Measurements from ENCODE around the gene HMSD.

Gene HMSD

DNA sequence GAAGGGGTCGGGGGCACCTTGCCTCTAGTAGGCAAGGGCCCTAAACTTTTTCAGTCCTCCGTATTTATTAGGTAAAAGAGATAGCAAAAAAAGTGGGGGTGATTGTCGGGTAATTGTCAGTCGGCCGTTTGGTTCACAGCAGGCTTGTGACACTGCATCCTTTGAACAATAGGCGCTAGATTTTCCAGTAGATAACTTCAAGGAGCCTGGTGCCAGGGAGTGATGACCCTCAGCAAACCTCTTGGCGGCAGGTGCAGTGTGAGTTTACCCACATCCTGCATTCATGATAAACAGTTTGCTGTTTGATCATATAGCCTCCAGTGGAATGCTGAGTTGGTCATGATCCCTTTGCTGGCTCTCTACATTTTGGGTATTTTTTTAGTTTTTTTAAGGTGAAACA lies 43.6 kb downstream of the HMSD start:
- Histone ChIP-seq H3K4me3 (ENCODE audit: insufficient read length, low read depth) (no peak overlapping the region), H3K9ac (ENCODE audit: insufficient read length, low read depth) (no peak overlapping the region), H3K27me3 (ENCODE audit: insufficient read depth, insufficient read length) (no peaks in the 10 kb centered on the region), H3K36me3 (ENCODE audit: insufficient read depth, insufficient read length, low read length) (no peaks in the 10 kb centered on the region), H3K9me3 (ENCODE audit: insufficient read depth, low read length) (peaks cover 12% of the 10 kb centered on the region; the same call in 1 of the 2 replicates), H3K4me1 (ENCODE audit: insufficient read depth, insufficient read length) (no peaks in the 10 kb centered on the region)
- TF ChIP-seq ZNF274 (IDR thresholded peaks at IDR 0.05; ENCODE audit: low read depth, low read length) (no peak), YY1 (IDR thresholded peaks at IDR 0.05; ENCODE audit: insufficient read depth, insufficient read length) (no peak), SUZ12 (IDR thresholded peaks at IDR 0.05; ENCODE audit: extremely low read depth, insufficient read depth, insufficient read length) (no peak)
- DNase-seq (ENCODE audit: low read depth, low spot score), result no peak

DNA sequence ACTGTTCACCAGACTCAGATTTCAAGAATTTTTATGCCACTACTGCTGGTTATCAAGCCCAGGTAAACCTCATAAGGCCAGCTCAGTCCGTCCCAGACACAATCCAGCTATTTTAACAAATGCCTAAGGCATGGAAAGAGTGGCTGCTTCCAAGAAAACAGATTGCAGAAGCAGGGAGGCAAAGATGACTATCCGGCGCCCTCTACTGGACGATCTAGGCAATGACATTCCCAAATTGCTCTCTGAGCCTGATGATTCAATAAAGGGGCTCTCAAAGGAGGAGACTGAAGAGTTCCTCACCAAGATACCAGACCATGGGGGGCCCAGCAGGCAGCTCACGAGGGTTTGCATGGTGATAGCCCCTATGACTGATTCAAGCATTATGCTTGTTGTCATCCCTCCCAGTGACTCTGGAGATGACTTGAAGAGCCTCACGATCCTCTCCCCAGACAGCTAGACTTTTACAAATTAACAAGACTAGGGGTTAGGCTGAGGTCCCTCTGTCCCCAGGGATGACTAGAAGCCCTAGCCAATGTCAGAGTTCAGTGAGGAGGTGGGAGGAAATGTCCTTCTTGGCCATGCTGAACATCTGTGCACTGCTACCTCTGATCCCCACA lies 45.8 kb downstream of the HMSD start:
- no peak for DNase-seq (ENCODE audit: low read depth, low spot score)
- TF ChIP-seq YY1 (IDR thresholded peaks at IDR 0.05; ENCODE audit: insufficient read depth, insufficient read length) (no peak), SUZ12 (IDR thresholded peaks at IDR 0.05; ENCODE audit: extremely low read depth, insufficient read depth, insufficient read length) (no peak), ZNF274 (IDR thresholded peaks at IDR 0.05; ENCODE audit: low read depth, low read length) (no peak)
- H3K36me3 ChIP-seq (ENCODE audit: insufficient read depth, insufficient read length, low read length), result no peaks in the 10 kb centered on the region
- no peaks in the 10 kb centered on the region for H3K4me1 ChIP-seq (ENCODE audit: insufficient read depth, insufficient read length)
- H3K27me3 ChIP-seq (ENCODE audit: insufficient read depth, insufficient read length), result no peaks in the 10 kb centered on the region
- H3K4me3 ChIP-seq (ENCODE audit: insufficient read length, low read depth), result no peak overlapping the region
- H3K9me3 ChIP-seq (ENCODE audit: insufficient read depth, low read length), result peaks cover 12% of the 10 kb centered on the region; the same call in 1 of the 2 replicates
- H3K9ac ChIP-seq (ENCODE audit: insufficient read length, low read depth), result no peak overlapping the region

DNA sequence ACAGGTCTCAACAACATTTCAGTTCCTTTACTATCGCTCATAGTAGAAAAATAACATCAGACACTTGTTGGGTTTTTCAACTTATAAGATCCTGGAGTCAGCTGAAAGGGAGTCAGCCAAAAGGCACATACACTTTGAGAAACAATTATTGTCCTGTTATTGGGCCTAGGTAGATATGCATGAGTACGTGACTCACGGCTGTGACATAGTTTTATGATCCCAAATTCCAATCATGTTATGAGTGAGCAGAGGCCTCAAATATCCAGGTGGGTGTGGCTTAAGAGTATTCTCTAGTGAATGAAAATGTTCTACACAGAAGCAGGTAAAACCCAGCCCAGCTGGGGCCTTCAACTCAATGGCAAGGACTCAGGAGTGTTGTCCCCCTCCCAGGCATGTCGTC lies 47.9 kb downstream of the HMSD start:
- no peak for DNase-seq (ENCODE audit: low read depth, low spot score)
- TF ChIP-seq YY1 (IDR thresholded peaks at IDR 0.05; ENCODE audit: insufficient read depth, insufficient read length) (no peak), ZNF274 (IDR thresholded peaks at IDR 0.05; ENCODE audit: low read depth, low read length) (no peak), SUZ12 (IDR thresholded peaks at IDR 0.05; ENCODE audit: extremely low read depth, insufficient read depth, insufficient read length) (no peak)

DNA sequence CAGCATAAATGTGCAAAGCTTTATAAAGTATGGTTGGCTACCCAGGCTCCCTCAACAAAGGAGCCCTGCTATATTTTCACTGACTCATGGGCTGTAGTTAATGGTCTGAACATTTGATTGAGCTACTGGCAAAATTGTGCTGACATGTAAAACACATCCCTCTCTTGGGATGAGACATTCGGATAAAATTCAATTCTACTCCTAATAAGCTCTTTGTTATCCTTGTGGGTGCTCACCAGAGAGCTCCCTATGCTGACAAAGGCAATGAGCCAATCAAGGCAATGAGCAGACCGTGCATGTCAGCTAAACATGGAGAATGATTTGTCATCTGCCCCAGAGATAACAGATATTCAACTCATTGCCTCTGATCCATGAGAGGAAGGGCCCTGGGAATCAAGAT lies 48.5 kb downstream of the HMSD start:
- DNase-seq (ENCODE audit: low read depth, low spot score), result no peak
- TF ChIP-seq ZNF274 (IDR thresholded peaks at IDR 0.05; ENCODE audit: low read depth, low read length) (no peak), SUZ12 (IDR thresholded peaks at IDR 0.05; ENCODE audit: extremely low read depth, insufficient read depth, insufficient read length) (no peak), YY1 (IDR thresholded peaks at IDR 0.05; ENCODE audit: insufficient read depth, insufficient read length) (no peak)
- Histone ChIP-seq H3K27me3 (ENCODE audit: insufficient read depth, insufficient read length) (no peaks in the 10 kb centered on the region), H3K36me3 (ENCODE audit: insufficient read depth, insufficient read length, low read length) (no peaks in the 10 kb centered on the region), H3K9ac (ENCODE audit: insufficient read length, low read depth) (no peak overlapping the region), H3K4me1 (ENCODE audit: insufficient read depth, insufficient read length) (no peaks in the 10 kb centered on the region), H3K4me3 (ENCODE audit: insufficient read length, low read depth) (no peak overlapping the region), H3K9me3 (ENCODE audit: insufficient read depth, low read length) (peaks cover 12% of the 10 kb centered on the region; the same call in 1 of the 2 replicates)

More for the DNA sequence above, 47.9 kb downstream of the HMSD start:
- Histone ChIP-seq H3K4me1 (ENCODE audit: insufficient read depth, insufficient read length) (no peaks in the 10 kb centered on the region), H3K9me3 (ENCODE audit: insufficient read depth, low read length) (peaks cover 12% of the 10 kb centered on the region; the same call in 1 of the 2 replicates), H3K9ac (ENCODE audit: insufficient read length, low read depth) (no peak overlapping the region), H3K4me3 (ENCODE audit: insufficient read length, low read depth) (no peak overlapping the region), H3K36me3 (ENCODE audit: insufficient read depth, insufficient read length, low read length) (no peaks in the 10 kb centered on the region), H3K27me3 (ENCODE audit: insufficient read depth, insufficient read length) (no peaks in the 10 kb centered on the region)

DNA sequence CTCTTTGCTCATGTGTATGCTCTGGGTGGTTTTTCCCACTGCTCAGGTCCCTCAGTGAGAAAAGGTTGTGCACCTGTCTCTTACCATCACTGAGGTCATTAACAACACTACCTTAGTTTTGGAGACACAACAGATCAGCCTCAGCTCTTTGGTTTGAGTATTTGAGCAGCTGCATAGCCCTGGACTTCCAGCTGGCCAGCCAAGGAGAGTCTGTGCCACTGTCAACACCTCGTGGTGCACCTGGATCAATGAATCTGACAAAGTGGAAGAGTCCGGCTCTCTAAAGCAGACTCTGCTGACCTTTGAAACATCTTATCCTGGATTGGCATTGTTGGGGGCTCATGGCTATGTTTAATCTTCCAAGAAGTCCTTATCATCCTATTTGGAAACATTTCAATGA lies 50.8 kb downstream of the HMSD start:
- Histone ChIP-seq H3K27me3 (ENCODE audit: insufficient read depth, insufficient read length) (no peaks in the 10 kb centered on the region), H3K36me3 (ENCODE audit: insufficient read depth, insufficient read length, low read length) (no peaks in the 10 kb centered on the region), H3K4me3 (ENCODE audit: insufficient read length, low read depth) (no peak overlapping the region), H3K4me1 (ENCODE audit: insufficient read depth, insufficient read length) (no peaks in the 10 kb centered on the region), H3K9ac (ENCODE audit: insufficient read length, low read depth) (no peak overlapping the region), H3K9me3 (ENCODE audit: insufficient read depth, low read length) (peaks cover 12% of the 10 kb centered on the region; the same call in 1 of the 2 replicates)
- DNase-seq (ENCODE audit: low read depth, low spot score), result no peak
- TF ChIP-seq ZNF274 (IDR thresholded peaks at IDR 0.05; ENCODE audit: low read depth, low read length), result no peak
- TF ChIP-seq YY1 (IDR thresholded peaks at IDR 0.05; ENCODE audit: insufficient read depth, insufficient read length), result no peak
- no peak for TF ChIP-seq SUZ12 (IDR thresholded peaks at IDR 0.05; ENCODE audit: extremely low read depth, insufficient read depth, insufficient read length)

DNA sequence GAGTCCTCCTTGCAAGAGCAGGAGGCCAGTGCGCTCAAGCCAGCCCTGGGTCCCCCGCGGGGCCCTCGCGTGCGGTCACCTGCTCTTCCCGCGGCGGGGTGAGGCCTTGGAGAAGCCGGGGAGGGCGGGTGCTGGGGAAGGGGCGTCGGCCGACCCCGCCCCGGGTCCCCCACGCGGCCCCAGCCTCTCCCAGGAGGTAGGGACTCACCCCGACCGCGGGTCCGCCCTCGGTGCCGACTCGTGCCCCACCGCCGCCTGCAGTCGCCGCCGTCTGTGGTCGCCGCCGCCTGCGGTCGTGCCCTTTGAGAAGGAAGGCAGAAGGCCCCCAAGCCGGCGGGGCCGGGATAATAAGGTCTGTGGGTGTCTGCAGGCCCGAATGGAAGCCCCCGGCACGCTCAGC lies 53.5 kb downstream of the HMSD start:
- H3K9me3 ChIP-seq (ENCODE audit: insufficient read depth, low read length), result no peaks in the 10 kb centered on the region
- TF ChIP-seq SUZ12 (IDR thresholded peaks at IDR 0.05; ENCODE audit: extremely low read depth, insufficient read depth, insufficient read length) (no peak), ZNF274 (IDR thresholded peaks at IDR 0.05; ENCODE audit: low read depth, low read length) (no peak), YY1 (IDR thresholded peaks at IDR 0.05; ENCODE audit: insufficient read depth, insufficient read length) (no peak)
- no peak for DNase-seq (ENCODE audit: low read depth, low spot score)
- H3K9ac ChIP-seq (ENCODE audit: insufficient read length, low read depth), result no peak overlapping the region
- no peaks in the 10 kb centered on the region for H3K27me3 ChIP-seq (ENCODE audit: insufficient read depth, insufficient read length)
- H3K4me3 ChIP-seq (ENCODE audit: insufficient read length, low read depth), result no peak overlapping the region
- no peaks in the 10 kb centered on the region for H3K4me1 ChIP-seq (ENCODE audit: insufficient read depth, insufficient read length)
- no peaks in the 10 kb centered on the region for H3K36me3 ChIP-seq (ENCODE audit: insufficient read depth, insufficient read length, low read length)

DNA sequence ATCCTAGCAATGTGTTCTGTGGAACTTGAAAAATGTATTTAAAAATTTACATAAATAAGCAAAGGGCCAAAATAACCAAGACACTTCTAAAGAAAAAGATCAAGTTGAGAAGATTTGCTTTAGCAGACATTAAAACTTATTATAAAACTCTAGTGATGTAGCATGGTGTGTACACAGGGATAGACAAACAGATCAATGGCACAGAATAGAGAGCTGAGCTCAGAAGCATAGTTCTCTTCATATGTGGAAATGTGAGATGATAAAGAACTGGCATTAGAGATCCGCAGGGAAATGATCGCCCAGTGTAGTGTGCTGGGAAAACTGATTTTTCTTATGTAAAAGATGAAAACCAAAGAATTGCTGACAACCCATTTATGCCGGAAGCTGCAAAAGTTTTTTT lies 60.2 kb downstream of the HMSD start:
- no peak for TF ChIP-seq ZNF274 (IDR thresholded peaks at IDR 0.05; ENCODE audit: low read depth, low read length)
- no peak for TF ChIP-seq SUZ12 (IDR thresholded peaks at IDR 0.05; ENCODE audit: extremely low read depth, insufficient read depth, insufficient read length)
- no peak for TF ChIP-seq YY1 (IDR thresholded peaks at IDR 0.05; ENCODE audit: insufficient read depth, insufficient read length)
- no peak overlapping the region for H3K9ac ChIP-seq (ENCODE audit: insufficient read length, low read depth)
- no peak for DNase-seq (ENCODE audit: low read depth, low spot score)

More for the DNA sequence above, 60.2 kb downstream of the HMSD start:
- no peaks in the 10 kb centered on the region for H3K27me3 ChIP-seq (ENCODE audit: insufficient read depth, insufficient read length)
- H3K36me3 ChIP-seq (ENCODE audit: insufficient read depth, insufficient read length, low read length), result no peaks in the 10 kb centered on the region
- H3K4me1 ChIP-seq (ENCODE audit: insufficient read depth, insufficient read length), result no peaks in the 10 kb centered on the region
- no peaks in the 10 kb centered on the region for H3K9me3 ChIP-seq (ENCODE audit: insufficient read depth, low read length)
- H3K4me3 ChIP-seq (ENCODE audit: insufficient read length, low read depth), result no peak overlapping the region
